GM21526 (cell line): Measurements from ENCODE around the gene ZNF174.

Experiments
- ATAC-seq: cut with Tn5 transposase; IDR thresholded peaks from one replicate; pipeline ENCODE4 v1.9.1; 2021; ENCODE audit warnings: moderate library complexity; ENCODE audit not compliant: unreplicated experiment, low FRiP score

The ZNF174 gene

GRCh38 chr16:3400779-3401688 lies at the start of gene ZNF174, which contains the start of gene ZSCAN32:
Gene ZNF174 (plus strand): TSS chr16:3401215. CDS start chr16:3402005, 790 bp downstream.
Gene ZSCAN32 (minus strand): TSS chr16:3401004. CDS start chr16:3397557, 3,447 bp downstream.
- ATAC-seq, result peak; percentile 96

- ATAC-seq, result no peak
Measured at GRCh38 chr16:3355589-3355988, 45.4 kb upstream of the ZNF174 start, which contains the start of gene OR2C1. Gene OR2C1 (plus strand): TSS chr16:3355889. CDS start chr16:3355941, 52 bp downstream.

GRCh38 chr16:3356118-3356517 lies 44.9 kb upstream of the ZNF174 start:
- no peak for ATAC-seq

- ATAC-seq, result no peak
Measured at GRCh38 chr16:3358871-3359270, 42.1 kb upstream of the ZNF174 start.

GRCh38 chr16:3362931-3363330 lies 38.1 kb upstream of the ZNF174 start:
- no peak for ATAC-seq

GRCh38 chr16:3363793-3364192 lies 37.2 kb upstream of the ZNF174 start:
- no peak for ATAC-seq

- no peak for ATAC-seq
Measured at GRCh38 chr16:3364774-3365427, 36.1 kb upstream of the ZNF174 start.

GRCh38 chr16:3369073-3369472 lies 31.9 kb upstream of the ZNF174 start:
- no peak for ATAC-seq

GRCh38 chr16:3375680-3376079 lies 25.3 kb upstream of the ZNF174 start:
- no peak for ATAC-seq

GRCh38 chr16:3377917-3378316 lies 23.1 kb upstream of the ZNF174 start:
- no peak for ATAC-seq

- ATAC-seq, result no peak
Measured at GRCh38 chr16:3383045-3383448, 18.0 kb upstream of the ZNF174 start.

GRCh38 chr16:3388325-3388724 lies 12.7 kb upstream of the ZNF174 start:
- ATAC-seq, result no peak

- ATAC-seq, result no peak
Measured at GRCh38 chr16:3389663-3390338, 11.2 kb upstream of the ZNF174 start.

GRCh38 chr16:3400446-3400778 lies 603 bp upstream of the ZNF174 start:
- ATAC-seq, result no peak

- no peak for ATAC-seq
Measured at GRCh38 chr16:3401719-3402397, 843 bp downstream of the ZNF174 start.

- ATAC-seq, result no peak
Measured at GRCh38 chr16:3408561-3409197, 7.7 kb downstream of the ZNF174 start.

GRCh38 chr16:3413730-3414379 lies 12.8 kb downstream of the ZNF174 start:
- ATAC-seq, result no peak

- ATAC-seq, result no peak
Measured at GRCh38 chr16:3431779-3432219, 30.8 kb downstream of the ZNF174 start.

- no peak for ATAC-seq
Measured at GRCh38 chr16:3434373-3434772, 33.4 kb downstream of the ZNF174 start.

GRCh38 chr16:3439637-3440036 lies 38.6 kb downstream of the ZNF174 start:
- no peak for ATAC-seq
